ENCODE results near the gene IQSEC1. TPM values are rescaled to one million over a fixed set of nuclear protein-coding genes. Genes with fewer than 3 reads are reported as not detected.
A peak's percentile ranks its signal among the peaks of the same experiment; 100 is the strongest.

Gene IQSEC1
- total and polyA plus RNA-seq, 10 of the 15 experiments (the other 5 are each of a cell fraction or from before 2014, with no cell fraction given) = 0.92 to 55.2 (median 8.5) TPM

GRCh38 chr3:13051581-13051980 is 21.6 kb downstream of the IQSEC1 start:
- Histone ChIP-seq H3K4me3 (no peak overlapping the region), H3K79me2 (ENCODE audit: control insufficient read depth, insufficient read depth, low read length) (peaks cover 3% of the 10 kb centered on the region), H2AFZ (ENCODE audit: control insufficient read depth, low read depth, low read length) (no peak overlapping the region), H3K9me3 (replicated peaks; ENCODE audit: control insufficient read depth, insufficient read depth, low read length) (no peaks in the 10 kb centered on the region), H3K27me3 (replicated peaks in 1 of 2; ENCODE audit: control insufficient read depth in 2 of 2, insufficient read depth in 2 of 2, low read length in 1 of 2) (no peaks in the 10 kb centered on the region), H3K4me1 (ENCODE audit: control insufficient read depth, insufficient read depth, low read length) (peaks cover 15% of the 10 kb centered on the region), H3K27ac (ENCODE audit: control insufficient read depth, insufficient read depth) (no peak overlapping the region), H4K20me1 (ENCODE audit: control insufficient read depth, insufficient read depth) (no peaks in the 10 kb centered on the region), H3K4me2 (ENCODE audit: control insufficient read depth, insufficient read depth) (no peak overlapping the region), H3K9ac (ENCODE audit: control insufficient read depth, insufficient read depth, low read length) (no peak overlapping the region), H3K36me3 (ENCODE audit: control insufficient read depth in 2 of 2, insufficient read depth in 2 of 2, low read length in 1 of 2) (no peaks in the 10 kb centered on the region; a peak in 1 of 4 replicates)
- ChIA-PET SMC1A (ENCODE audit: uncharacterized antibody, unreplicated experiment) (no interaction called here), CTCF (no interaction called here), POLR2A (no interaction called here), RAD21 (ENCODE audit: unreplicated experiment) (no interaction called here)
- no peak for TF ChIP-seq CREB1 (IDR thresholded peaks at IDR 0.05; ENCODE audit: low read depth)
- no peak for TF ChIP-seq WRNIP1 (IDR thresholded peaks at IDR 0.05; ENCODE audit: borderline replicate concordance, low read depth, low read length)
- peak; percentile 45; the same call in 1 of the 2 replicates for TF ChIP-seq SPI1 (IDR thresholded peaks at IDR 0.05; ENCODE audit: borderline replicate concordance, insufficient read depth, low read depth, low read length)
- no peak for DNase-seq (ENCODE audit: low read depth, low spot score)
- no peak for FAIRE-seq
- WGBS (ENCODE audit: insufficient coverage, insufficient replicate concordance, low lambda C conversion rate, missing lambda C conversion rate) = 69% methylated on average over 6 of the region's 6 CpGs
- intact Hi-C loops (cut with micrococcal nuclease; ENCODE audit: unreplicated experiment) = no loop called here
- ATAC-seq = no peak
- in situ Hi-C loops (cut with MboI) = no loop called here
- TSS peak; percentile 27 for BruUV-seq (replicated peaks)

GRCh38 chr3:13051066-13051465 is 22.2 kb downstream of the IQSEC1 start:
- CTCF ChIA-PET = interaction anchor here (1.6 kb wide), 1 partner anchor 13 kb away, joined by 4 read pairs; no protein-coding TSS in a partner anchor
- TF ChIP-seq ZBTB4 (CRISPR knock-in tag; IDR thresholded peaks at IDR 0.05) (no peak), IRF4 (IDR thresholded peaks at IDR 0.05; ENCODE audit: low read depth, low read length) (no peak), ATF2 (IDR thresholded peaks at IDR 0.05; ENCODE audit: low read length) (no peak), HDAC6 (IDR thresholded peaks at IDR 0.05; ENCODE audit: unreplicated experiment) (no peak), BHLHE40 (IDR thresholded peaks at IDR 0.05; ENCODE audit: borderline replicate concordance in 1 of 2, low read depth in 2 of 2, low read length in 1 of 2) (no peak), YBX1 (IDR thresholded peaks at IDR 0.05) (no peak), IKZF2 (IDR thresholded peaks at IDR 0.05) (no peak)

More at GRCh38 chr3:13051066-13051465, 22.2 kb downstream of the IQSEC1 start:
- Histone ChIP-seq H3K36me3 (ENCODE audit: control insufficient read depth in 2 of 2, insufficient read depth in 2 of 2, low read length in 1 of 2) (no peaks in the 10 kb centered on the region; a peak in 1 of 4 replicates), H2AFZ (ENCODE audit: control insufficient read depth, low read depth, low read length) (no peak overlapping the region), H4K20me1 (ENCODE audit: control insufficient read depth, insufficient read depth) (no peaks in the 10 kb centered on the region), H3K27ac (ENCODE audit: control insufficient read depth, insufficient read depth) (no peak overlapping the region), H3K9me3 (replicated peaks; ENCODE audit: control insufficient read depth, insufficient read depth, low read length) (no peaks in the 10 kb centered on the region), H3K79me2 (ENCODE audit: control insufficient read depth, insufficient read depth, low read length) (peaks cover 3% of the 10 kb centered on the region), H3K4me1 (ENCODE audit: control insufficient read depth, insufficient read depth, low read length) (peaks cover 20% of the 10 kb centered on the region), H3K4me3 (no peak overlapping the region), H3K9ac (ENCODE audit: control insufficient read depth, insufficient read depth, low read length) (no peak overlapping the region), H3K27me3 (replicated peaks in 1 of 2; ENCODE audit: control insufficient read depth in 2 of 2, insufficient read depth in 2 of 2, low read length in 1 of 2) (no peaks in the 10 kb centered on the region), H3K4me2 (ENCODE audit: control insufficient read depth, insufficient read depth) (no peak overlapping the region)
- BruUV-seq (replicated peaks) = no TSS peak
- ChIA-PET POLR2A (interaction anchor here (0.7 kb wide), 1 partner anchor 38 kb away, joined by 6 read pairs; no protein-coding TSS in a partner anchor), SMC1A (ENCODE audit: uncharacterized antibody, unreplicated experiment) (interaction anchor here (1.0 to 1.1 kb wide), 2 partner anchors 34 to 38 kb away, joined by 3 read pairs; no protein-coding TSS in a partner anchor), RAD21 (ENCODE audit: unreplicated experiment) (interaction anchor here (0.9 to 1.0 kb wide), 2 partner anchors 38 to 67 kb away, joined by 3 to 4 read pairs; no protein-coding TSS in a partner anchor)
- intact Hi-C loops (cut with micrococcal nuclease; ENCODE audit: unreplicated experiment) (no loop called here), in situ Hi-C loops (cut with MboI) (no loop called here)
- ATAC-seq = no peak
- 78% methylated on average over 2 of the region's 2 CpGs for WGBS (ENCODE audit: insufficient coverage, insufficient replicate concordance, low lambda C conversion rate, missing lambda C conversion rate)
- no peak for FAIRE-seq
- no peak for DNase-seq (ENCODE audit: low read depth, low spot score)

Measured in GM12878 (cell line).